ENCODE measurements around the gene ATP2B3.

DNA sequence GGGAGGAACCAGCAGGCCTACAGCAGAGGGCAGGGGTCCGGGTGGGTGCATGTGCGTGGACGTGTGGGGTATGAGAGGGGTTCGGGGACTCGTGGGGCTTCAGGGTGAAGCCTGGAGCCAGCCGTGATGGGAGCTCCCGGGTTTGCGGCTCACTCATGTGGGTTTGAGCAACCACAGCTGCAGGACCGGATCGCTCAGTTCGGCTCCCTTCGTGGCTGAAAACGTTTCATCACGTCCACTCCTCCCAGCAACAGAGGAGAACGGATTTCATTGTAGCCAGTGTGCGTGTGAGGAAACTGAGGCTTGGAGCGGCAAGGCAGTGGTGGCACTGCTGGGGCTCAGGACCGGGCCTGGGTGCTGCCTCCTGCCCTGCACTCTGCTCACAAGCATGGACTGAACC, 12.1 kb upstream of the ATP2B3 start:
- TF ChIP-seq, protein P1, sequence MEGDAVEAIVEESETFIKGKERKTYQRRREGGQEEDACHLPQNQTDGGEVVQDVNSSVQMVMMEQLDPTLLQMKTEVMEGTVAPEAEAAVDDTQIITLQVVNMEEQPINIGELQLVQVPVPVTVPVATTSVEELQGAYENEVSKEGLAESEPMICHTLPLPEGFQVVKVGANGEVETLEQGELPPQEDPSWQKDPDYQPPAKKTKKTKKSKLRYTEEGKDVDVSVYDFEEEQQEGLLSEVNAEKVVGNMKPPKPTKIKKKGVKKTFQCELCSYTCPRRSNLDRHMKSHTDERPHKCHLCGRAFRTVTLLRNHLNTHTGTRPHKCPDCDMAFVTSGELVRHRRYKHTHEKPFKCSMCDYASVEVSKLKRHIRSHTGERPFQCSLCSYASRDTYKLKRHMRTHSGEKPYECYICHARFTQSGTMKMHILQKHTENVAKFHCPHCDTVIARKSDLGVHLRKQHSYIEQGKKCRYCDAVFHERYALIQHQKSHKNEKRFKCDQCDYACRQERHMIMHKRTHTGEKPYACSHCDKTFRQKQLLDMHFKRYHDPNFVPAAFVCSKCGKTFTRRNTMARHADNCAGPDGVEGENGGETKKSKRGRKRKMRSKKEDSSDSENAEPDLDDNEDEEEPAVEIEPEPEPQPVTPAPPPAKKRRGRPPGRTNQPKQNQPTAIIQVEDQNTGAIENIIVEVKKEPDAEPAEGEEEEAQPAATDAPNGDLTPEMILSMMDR (IDR thresholded peaks at IDR 0.05) = no peak
- no peak for TF ChIP-seq POLR2A (IDR thresholded peaks at IDR 0.05)

Data from heart left ventricle (tissue), 13 donors.